ENCODE measurements around the gene MTHFSD.

MTHFSD gene

GRCh38 chr16:86581458-86581857 is 26.4 kb upstream of the MTHFSD start:
- DNase-seq: no peak

- DNase-seq: no peak
Measured at GRCh38 chr16:86580791-86581170, 25.7 kb upstream of the MTHFSD start.

- no peak for DNase-seq
Measured at GRCh38 chr16:86580063-86580790, 25.2 kb upstream of the MTHFSD start.

- DNase-seq: no peak
Measured at GRCh38 chr16:86579268-86580062, 24.4 kb upstream of the MTHFSD start.

- no peak for DNase-seq
Measured at GRCh38 chr16:86578611-86579267, 23.7 kb upstream of the MTHFSD start.

- no peak for DNase-seq
Measured at GRCh38 chr16:86578061-86578599, 23.1 kb upstream of the MTHFSD start, which contains the start of gene FOXL1. TSS of gene FOXL1 (plus strand) at chr16:86578549. CDS start at chr16:86578724, 175 bp downstream.

- no peak for DNase-seq
Measured at GRCh38 chr16:86577314-86577971, 22.4 kb upstream of the MTHFSD start.

- no peak for DNase-seq
Measured at GRCh38 chr16:86576591-86577313, 21.7 kb upstream of the MTHFSD start.

- peak; percentile 32 for DNase-seq
Measured at GRCh38 chr16:86575754-86576557, 20.9 kb upstream of the MTHFSD start.

- no peak for DNase-seq
Measured at GRCh38 chr16:86575095-86575685, 20.2 kb upstream of the MTHFSD start.

GRCh38 chr16:86574646-86575045 is 19.6 kb upstream of the MTHFSD start:
- no peak for DNase-seq

- DNase-seq: no peak
Measured at GRCh38 chr16:86573646-86574508, 18.8 kb upstream of the MTHFSD start.

GRCh38 chr16:86573215-86573614 is 18.2 kb upstream of the MTHFSD start:
- no peak for DNase-seq

- DNase-seq: no peak
Measured at GRCh38 chr16:86572606-86573005, 17.6 kb upstream of the MTHFSD start.

GRCh38 chr16:86572041-86572521 is 17.0 kb upstream of the MTHFSD start:
- DNase-seq: no peak

- DNase-seq: no peak
Measured at GRCh38 chr16:86571530-86571915, 16.5 kb upstream of the MTHFSD start.

GRCh38 chr16:86570558-86571529 is 15.8 kb upstream of the MTHFSD start:
- no peak for DNase-seq

- DNase-seq: no peak
Measured at GRCh38 chr16:86569701-86570447, 14.8 kb upstream of the MTHFSD start.

All from CD4-positive, alpha-beta T cell treated with Interleukin-17A for 1 hour (primary cell).